Bronchial epithelial cell (primary cell): ENCODE results near the gene DDTL. TPM values are rescaled to one million over a fixed set of nuclear protein-coding genes. Genes with fewer than 3 reads are reported as not detected.
"Not testable (repeated sequence)": the region's sequence is repeated elsewhere in the genome, so short reads cannot be mapped to it uniquely, and the experiment has no call there.

Experiments
- DNase-seq: peaks from one replicate; pipeline ENCODE4 v3.0.0-alpha.2; 2010; ENCODE audit warnings: low read depth
- FAIRE-seq: peaks from 2 replicates; lab custom pipeline; 2011; peaks lifted over from hg19 to GRCh38; lab: Jason Lieb, UNC
- H3K27me3 ChIP-seq: 2 replicates; pipeline ENCODE4 v1.5.1; 2011; ENCODE audit warnings: low read length; ENCODE audit not compliant: control insufficient read depth, insufficient read depth
- H3K36me3 ChIP-seq: 2 replicates; pipeline ENCODE4 v1.5.1; 2011; ENCODE audit warnings: low read length; ENCODE audit not compliant: control insufficient read depth, insufficient read depth
- H3K4me3 ChIP-seq: 2 replicates; pipeline ENCODE4 v1.5.1; 2011; ENCODE audit warnings: mild to moderate bottlenecking, low read depth, low read length, control low read depth
- CTCF ChIP-seq: IDR thresholded peaks from 2 replicates; pipeline ENCODE4 v1.5.1; 2011; ENCODE audit warnings: mild to moderate bottlenecking, moderate library complexity, low read length, control low read depth, inconsistent platforms; ENCODE audit not compliant: insufficient read depth, severe bottlenecking
- total RNA-seq: library from RNA; depleted of rRNA; stranded (reverse); fragments of >200 nt; gene quantifications from 2 replicates; pipeline ENCODE4 v1.2.1, GENCODE V29; 2014

The DDTL gene
- total RNA-seq, 1 donor from 2014 or later, result under 0.01 TPM

- no peak overlapping the region for H3K4me3 ChIP-seq
- no peaks in the 10 kb centered on the region for H3K36me3 ChIP-seq
- no peaks in the 10 kb centered on the region for H3K27me3 ChIP-seq
- FAIRE-seq (no peak), DNase-seq (no peak)
- TF ChIP-seq CTCF, result no peak
These were observed 30.4 kb downstream of the DDTL start for GRCh38 chr22:23997092-23997491.

GRCh38 chr22:23999779-24000178 is 33.1 kb downstream of the DDTL start:
- H3K4me3 ChIP-seq, H3K36me3 ChIP-seq, DNase-seq, FAIRE-seq, H3K27me3 ChIP-seq: not testable (repeated sequence)

- Histone ChIP-seq H3K36me3 (no peaks in the 10 kb centered on the region), H3K27me3 (peaks cover 2% of the 10 kb centered on the region), H3K4me3 (no peak overlapping the region)
- no peak for DNase-seq
- no peak for TF ChIP-seq CTCF
- peak; percentile 64 for FAIRE-seq
These were observed 34.6 kb downstream of the DDTL start for GRCh38 chr22:24001314-24001713.

GRCh38 chr22:24002272-24002671 is 35.6 kb downstream of the DDTL start:
- Histone ChIP-seq H3K36me3 (no peaks in the 10 kb centered on the region), H3K4me3 (no peak overlapping the region), H3K27me3 (peaks cover 2% of the 10 kb centered on the region)
- FAIRE-seq (no peak), DNase-seq (no peak)
- no peak for TF ChIP-seq CTCF

GRCh38 chr22:24002851-24003250 is 36.2 kb downstream of the DDTL start:
- no peak for DNase-seq
- peaks cover 2% of the 10 kb centered on the region for H3K27me3 ChIP-seq
- TF ChIP-seq CTCF, result no peak
- no peaks in the 10 kb centered on the region for H3K36me3 ChIP-seq
- H3K4me3 ChIP-seq, result no peak overlapping the region
- FAIRE-seq, result no peak

GRCh38 chr22:24003887-24004286 is 37.2 kb downstream of the DDTL start:
- Histone ChIP-seq H3K27me3 (peaks cover 2% of the 10 kb centered on the region), H3K4me3 (no peak overlapping the region), H3K36me3 (no peaks in the 10 kb centered on the region)
- DNase-seq (no peak), FAIRE-seq (no peak)
- TF ChIP-seq CTCF, result no peak
